Peyer's patch (tissue), 4 donors: Measurements from ENCODE around the gene KAT2B. TPM values are rescaled to one million over a fixed set of nuclear protein-coding genes. Genes with fewer than 3 reads are reported as not detected.

Source experiments
- DNase-seq, 3 donors: peaks; one replicate each; pipeline ENCODE4 v3.0.0-alpha.2; 2017 to 2019
- H3K27ac ChIP-seq, 4 donors: fragments of 200-600 bp; sonication (generic); one replicate each; pipeline ENCODE4 v1.5.1; 2016 to 2019
- H3K27me3 ChIP-seq, 2 donors: fragments of 200-600 bp; sonication (generic); one replicate each; pipeline ENCODE4 v1.5.1; 2019
- H3K36me3 ChIP-seq, 3 donors: fragments of 200-600 bp; sonication (generic); one replicate each; pipeline ENCODE4 v1.5.1; 2016 to 2019
- H3K4me1 ChIP-seq, 4 donors: fragments of 200-600 bp; sonication (generic); one replicate each; pipeline ENCODE4 v1.5.1; 2016 to 2019
- H3K4me3 ChIP-seq, 4 donors: fragments of 200-600 bp; sonication (generic); 1 replicate in 3 of 4; 2 replicates in 1 of 4; pipeline ENCODE4 v1.5.1; 2016 to 2019; ENCODE audit warnings: mild to moderate bottlenecking in 1 of 4
- H3K9me3 ChIP-seq, 4 donors: fragments of 200-600 bp; sonication (generic); one replicate each; pipeline ENCODE4 v1.5.1; 2016 to 2019; ENCODE audit warnings: mild to moderate bottlenecking in 1 of 4
- POLR2A ChIP-seq, 2 donors: fragments of 450-650 bp; IDR thresholded peaks; one replicate each; pipeline ENCODE4 v1.5.1; 2017; ENCODE audit warnings: antibody characterized with exemption in 2 of 2, mild to moderate bottlenecking in 2 of 2, moderate library complexity in 2 of 2
- total RNA-seq, 4 donors: library from RNA; depleted of rRNA; stranded (reverse); fragments of >200 nt; gene quantifications; one replicate each; pipeline ENCODE4 v1.1.0, GENCODE V29; 2016
- TF ChIP-seq, protein P1 (sequence below), 6 experiments: fragments of 450-650 bp in 4 of 6; fragments of 200-600 bp in 2 of 6; sonication (generic) in 1 of 6; IDR thresholded peaks; one replicate each; pipeline ENCODE4 v1.5.1; 2017 to 2019; ENCODE audit warnings: antibody characterized with exemption in 6 of 6, mild to moderate bottlenecking in 3 of 6, moderate library complexity in 1 of 6

The KAT2B gene
- total RNA-seq, 4 donors from 2014 or later: 28.0 to 46.2 (median 42.9) TPM

DNA sequence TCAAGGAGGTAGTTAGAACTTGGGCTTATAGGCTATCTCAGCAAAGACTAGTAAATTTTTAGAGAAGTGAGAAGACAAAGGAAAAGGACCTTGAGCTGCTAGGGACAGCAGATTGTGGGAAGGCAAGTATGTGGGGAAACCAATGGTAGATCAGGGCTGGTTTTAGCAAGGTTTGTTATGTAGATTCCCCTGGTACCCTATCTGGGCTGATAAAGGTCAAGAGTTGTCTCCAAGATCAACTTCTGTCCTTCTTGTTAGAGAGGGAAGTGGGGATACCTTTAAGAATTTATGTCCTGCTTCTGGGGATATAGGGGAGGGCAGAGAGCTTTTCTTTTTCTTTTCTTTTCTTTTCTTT lies 28.9 kb downstream of the KAT2B start:
- no peak for TF ChIP-seq POLR2A (IDR thresholded peaks at IDR 0.05)
- TF ChIP-seq, protein P1, sequence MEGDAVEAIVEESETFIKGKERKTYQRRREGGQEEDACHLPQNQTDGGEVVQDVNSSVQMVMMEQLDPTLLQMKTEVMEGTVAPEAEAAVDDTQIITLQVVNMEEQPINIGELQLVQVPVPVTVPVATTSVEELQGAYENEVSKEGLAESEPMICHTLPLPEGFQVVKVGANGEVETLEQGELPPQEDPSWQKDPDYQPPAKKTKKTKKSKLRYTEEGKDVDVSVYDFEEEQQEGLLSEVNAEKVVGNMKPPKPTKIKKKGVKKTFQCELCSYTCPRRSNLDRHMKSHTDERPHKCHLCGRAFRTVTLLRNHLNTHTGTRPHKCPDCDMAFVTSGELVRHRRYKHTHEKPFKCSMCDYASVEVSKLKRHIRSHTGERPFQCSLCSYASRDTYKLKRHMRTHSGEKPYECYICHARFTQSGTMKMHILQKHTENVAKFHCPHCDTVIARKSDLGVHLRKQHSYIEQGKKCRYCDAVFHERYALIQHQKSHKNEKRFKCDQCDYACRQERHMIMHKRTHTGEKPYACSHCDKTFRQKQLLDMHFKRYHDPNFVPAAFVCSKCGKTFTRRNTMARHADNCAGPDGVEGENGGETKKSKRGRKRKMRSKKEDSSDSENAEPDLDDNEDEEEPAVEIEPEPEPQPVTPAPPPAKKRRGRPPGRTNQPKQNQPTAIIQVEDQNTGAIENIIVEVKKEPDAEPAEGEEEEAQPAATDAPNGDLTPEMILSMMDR (IDR thresholded peaks at IDR 0.05): no peak
- Histone ChIP-seq H3K4me1 (peaks cover 0 to 16% (median 0%) of the 10 kb centered on the region in 4 donors), H3K9me3 (no peaks in the 10 kb centered on the region), H3K27me3 (no peaks in the 10 kb centered on the region), H3K36me3 (no peaks in the 10 kb centered on the region), H3K27ac (no peak overlapping the region), H3K4me3 (no peak overlapping the region)
- no peak for DNase-seq

DNA sequence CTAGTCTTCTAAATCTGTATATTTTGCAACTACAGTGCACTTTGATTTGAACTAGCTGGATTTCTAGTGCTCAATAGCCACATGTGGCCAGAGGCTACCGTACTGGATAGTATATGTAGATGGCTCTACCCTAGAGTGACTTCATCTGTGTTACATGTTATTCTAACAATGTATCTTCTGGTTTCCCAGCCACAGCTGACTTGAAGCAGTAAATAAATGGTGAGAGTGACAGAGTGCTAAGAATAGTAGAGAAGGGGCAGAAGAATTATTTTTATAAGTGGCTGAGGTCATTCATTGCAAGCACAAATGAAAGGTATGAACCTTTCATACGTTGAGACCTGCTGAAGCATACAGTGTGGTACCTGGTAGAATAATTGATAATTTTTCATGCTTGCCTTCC lies 30.9 kb downstream of the KAT2B start:
- Histone ChIP-seq H3K27ac (no peak overlapping the region), H3K9me3 (no peaks in the 10 kb centered on the region), H3K4me1 (peaks cover 0 to 12% (median 0%) of the 10 kb centered on the region in 4 donors), H3K36me3 (no peaks in the 10 kb centered on the region), H3K4me3 (no peak overlapping the region), H3K27me3 (no peaks in the 10 kb centered on the region)
- TF ChIP-seq, protein P1 (IDR thresholded peaks at IDR 0.05): no peak
- no peak for TF ChIP-seq POLR2A (IDR thresholded peaks at IDR 0.05)
- no peak for DNase-seq

DNA sequence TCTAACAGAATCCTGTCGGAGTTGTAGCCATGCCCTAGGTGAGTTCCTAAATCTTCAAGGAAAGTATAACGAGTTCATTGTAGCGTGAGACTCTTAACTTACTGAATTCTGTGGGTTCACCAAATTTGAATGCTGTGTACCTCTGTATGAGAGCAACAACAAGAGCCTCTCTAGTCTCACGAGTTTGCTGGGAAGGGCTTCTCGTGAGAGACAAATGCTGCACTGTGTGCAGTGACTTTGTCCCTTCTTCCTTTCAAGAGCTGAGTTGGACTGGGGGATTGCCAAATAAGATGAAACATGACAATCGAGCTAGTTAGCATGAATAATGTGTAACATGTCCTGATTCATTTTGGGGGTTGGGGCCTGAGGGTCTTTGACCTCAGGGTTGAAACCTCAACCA lies 32.2 kb downstream of the KAT2B start:
- Histone ChIP-seq H3K4me3 (no peak overlapping the region), H3K36me3 (no peaks in the 10 kb centered on the region), H3K27me3 (no peaks in the 10 kb centered on the region), H3K27ac (no peak overlapping the region), H3K9me3 (no peaks in the 10 kb centered on the region), H3K4me1 (peaks cover 0 to 6% (median 0%) of the 10 kb centered on the region in 4 donors)
- TF ChIP-seq, protein P1 (IDR thresholded peaks at IDR 0.05): no peak
- no peak for TF ChIP-seq POLR2A (IDR thresholded peaks at IDR 0.05)
- no peak for DNase-seq

DNA sequence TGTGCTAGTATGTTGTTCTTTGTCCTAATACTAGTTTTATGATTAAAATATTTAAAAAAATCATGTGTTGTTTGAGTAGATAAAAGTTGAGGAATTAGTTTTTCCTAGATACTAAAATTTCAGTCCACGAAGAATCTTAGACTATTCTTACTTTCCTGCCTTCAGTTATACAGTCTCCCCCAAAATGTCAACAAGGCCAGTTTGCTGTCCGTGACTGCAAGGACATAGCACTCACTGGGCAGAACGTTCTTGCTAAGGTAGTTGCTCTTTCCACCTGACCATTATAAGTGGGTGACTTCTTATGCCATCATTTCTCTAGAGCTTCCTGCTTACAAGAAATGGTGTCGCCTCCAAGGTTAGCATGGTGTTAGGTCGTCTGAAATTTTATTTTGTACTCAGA lies 32.8 kb downstream of the KAT2B start:
- TF ChIP-seq, protein P1 (IDR thresholded peaks at IDR 0.05): no peak
- no peak for TF ChIP-seq POLR2A (IDR thresholded peaks at IDR 0.05)
- DNase-seq: no peak
- no peaks in the 10 kb centered on the region for H3K27me3 ChIP-seq
- H3K27ac ChIP-seq: no peak overlapping the region
- H3K4me3 ChIP-seq: no peak overlapping the region
- peaks cover 0 to 2% (median 0%) of the 10 kb centered on the region in 4 donors for H3K4me1 ChIP-seq
- H3K36me3 ChIP-seq: no peaks in the 10 kb centered on the region
- H3K9me3 ChIP-seq: no peaks in the 10 kb centered on the region

DNA sequence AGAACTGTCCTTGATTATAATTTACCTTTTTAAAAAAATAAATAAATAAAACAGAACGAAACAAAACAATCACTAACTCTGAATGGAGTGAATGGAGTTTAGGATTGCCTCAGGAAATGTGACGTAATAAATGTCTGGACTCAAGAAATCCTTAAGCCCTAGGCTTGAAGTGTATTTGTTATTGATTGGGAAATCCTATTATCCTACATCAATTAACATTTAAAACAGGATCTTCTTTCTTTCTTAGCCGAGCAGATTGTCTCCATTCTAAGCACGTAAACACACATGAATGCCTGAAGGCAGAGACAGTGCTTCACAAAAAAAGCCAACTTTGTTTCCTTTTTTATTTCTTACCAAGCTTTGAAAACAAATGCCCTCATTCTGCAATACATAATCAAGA lies 33.4 kb downstream of the KAT2B start:
- H3K4me3 ChIP-seq: no peak overlapping the region
- no peak for DNase-seq
- no peaks in the 10 kb centered on the region for H3K4me1 ChIP-seq
- H3K27ac ChIP-seq: no peak overlapping the region
- H3K36me3 ChIP-seq: no peaks in the 10 kb centered on the region
- H3K27me3 ChIP-seq: no peaks in the 10 kb centered on the region
- no peaks in the 10 kb centered on the region for H3K9me3 ChIP-seq
- TF ChIP-seq, protein P1 (IDR thresholded peaks at IDR 0.05): no peak
- no peak for TF ChIP-seq POLR2A (IDR thresholded peaks at IDR 0.05)
